H9 (cell line): ENCODE measurements around the gene MGAT4B. TPM values are rescaled to one million over a fixed set of nuclear protein-coding genes. Genes with fewer than 3 reads are reported as not detected.
A peak's percentile ranks its signal among the peaks of the same experiment; 100 is the strongest.

Source experiments
- DNase-seq: peaks from one replicate; pipeline ENCODE4 v3.0.0-alpha.2; 2017
- H2AFZ ChIP-seq: one replicate; pipeline ENCODE4 v1.6.1; 2013; ENCODE audit warnings: mild to moderate bottlenecking, low read length, control low read depth, moderate library complexity
- H2AK5ac ChIP-seq: 2 replicates; pipeline ENCODE4 v1.6.1; 2013; ENCODE audit warnings: low read length, control low read depth, mixed read lengths; ENCODE audit not compliant: insufficient read length
- H2BK120ac ChIP-seq: one replicate; pipeline ENCODE4 v1.6.1; 2013; ENCODE audit warnings: low read depth, mild to moderate bottlenecking, low read length, control low read depth, inconsistent platforms; ENCODE audit not compliant: poor library complexity, severe bottlenecking
- H2BK12ac ChIP-seq: 2 replicates; pipeline ENCODE4 v1.6.1; 2013; ENCODE audit warnings: low read length, control low read depth, mixed read lengths, low read depth; ENCODE audit not compliant: insufficient read length
- H2BK15ac ChIP-seq: 2 replicates; pipeline ENCODE4 v1.6.1; 2013; ENCODE audit warnings: low read depth, low read length, control low read depth
- H2BK20ac ChIP-seq: one replicate; pipeline ENCODE4 v1.6.1; 2013; ENCODE audit warnings: low read depth, mild to moderate bottlenecking, low read length, control low read depth, inconsistent platforms; ENCODE audit not compliant: poor library complexity, severe bottlenecking
- H2BK5ac ChIP-seq: 2 replicates; pipeline ENCODE4 v1.6.1; 2013; ENCODE audit warnings: low read length, control low read depth, mixed read lengths; ENCODE audit not compliant: insufficient read length
- H3K14ac ChIP-seq: 2 replicates; pipeline ENCODE4 v1.6.1; 2013; ENCODE audit warnings: low read length, control low read depth; ENCODE audit not compliant: insufficient read depth
- H3K18ac ChIP-seq: 2 replicates; pipeline ENCODE4 v1.6.1; 2013; ENCODE audit warnings: low read depth, mild to moderate bottlenecking, mixed read lengths, low read length, control low read depth; ENCODE audit not compliant: insufficient read length
- H3K23ac ChIP-seq: 2 replicates; pipeline ENCODE4 v1.6.1; 2013; ENCODE audit warnings: low read length, control low read depth, mixed read lengths, low read depth; ENCODE audit not compliant: insufficient read length
- H3K23me2 ChIP-seq: 2 replicates; pipeline ENCODE4 v1.6.1; 2013; ENCODE audit warnings: low read depth, mild to moderate bottlenecking, mixed read lengths, low read length, control low read depth; ENCODE audit not compliant: insufficient read length, poor library complexity, severe bottlenecking
- H3K27ac ChIP-seq: 2 replicates; pipeline ENCODE4 v1.5.1; 2013; ENCODE audit warnings: low read length, control low read depth, mixed read lengths, low read depth; ENCODE audit not compliant: insufficient read length
- H3K27me3 ChIP-seq: 2 replicates; pipeline ENCODE4 v1.6.1; 2013; ENCODE audit warnings: low read length, control low read depth, inconsistent platforms; ENCODE audit not compliant: insufficient read depth
- H3K4ac ChIP-seq: 2 replicates; pipeline ENCODE4 v1.6.1; 2013; ENCODE audit warnings: low read depth, mild to moderate bottlenecking, control low read depth, inconsistent platforms, low read length, moderate library complexity
- H3K4me1 ChIP-seq: 2 replicates; pipeline ENCODE4 v1.6.1; 2013; ENCODE audit warnings: low read length, control low read depth, inconsistent platforms; ENCODE audit not compliant: insufficient read depth
- H3K4me2 ChIP-seq: 2 replicates; pipeline ENCODE4 v1.6.1; 2013; ENCODE audit warnings: low read length, control low read depth, mixed read lengths; ENCODE audit not compliant: insufficient read length, insufficient read depth
- H3K56ac ChIP-seq: 2 replicates; pipeline ENCODE4 v1.6.1; 2013; ENCODE audit warnings: low read depth, mild to moderate bottlenecking, mixed read lengths, low read length, control low read depth; ENCODE audit not compliant: insufficient read length
- H3K79me1 ChIP-seq: 2 replicates; pipeline ENCODE4 v1.6.1; 2013; ENCODE audit warnings: low read depth, mild to moderate bottlenecking, moderate library complexity, low read length, control low read depth, inconsistent platforms; ENCODE audit not compliant: insufficient read depth, poor library complexity, severe bottlenecking
- H3K79me2 ChIP-seq: 2 replicates; pipeline ENCODE4 v1.6.1; 2013; ENCODE audit warnings: low read length, control low read depth, inconsistent platforms; ENCODE audit not compliant: insufficient read depth
- H3K9ac ChIP-seq: 2 replicates; pipeline ENCODE4 v1.6.1; 2013; ENCODE audit warnings: low read length, control low read depth, mixed read lengths; ENCODE audit not compliant: insufficient read length; ENCODE audit errors: extremely low read depth
- H3K9me3 ChIP-seq: one replicate; pipeline ENCODE4 v1.6.1; 2013; ENCODE audit warnings: low read depth, low read length, inconsistent platforms; ENCODE audit not compliant: control insufficient read depth
- H3T11ph ChIP-seq: one replicate; pipeline ENCODE4 v1.6.1; 2013; ENCODE audit warnings: mild to moderate bottlenecking, low read length, control low read depth, inconsistent platforms
- H4K20me1 ChIP-seq: one replicate; pipeline ENCODE4 v1.6.1; 2013; ENCODE audit not compliant: control insufficient read depth, insufficient read length, insufficient read depth
- H4K5ac ChIP-seq: 2 replicates; pipeline ENCODE4 v1.6.1; 2013; ENCODE audit warnings: low read depth, mild to moderate bottlenecking, mixed read lengths, low read length, control low read depth; ENCODE audit not compliant: insufficient read length
- H4K8ac ChIP-seq: replicated peaks from 2 replicates; pipeline ENCODE4 v1.6.1; 2013; ENCODE audit warnings: low read length, control low read depth, mixed read lengths, low read depth; ENCODE audit not compliant: insufficient read length
- H4K91ac ChIP-seq: 2 replicates; pipeline ENCODE4 v1.6.1; 2013; ENCODE audit warnings: low read depth, mild to moderate bottlenecking, moderate library complexity, mixed read lengths, low read length, control low read depth; ENCODE audit not compliant: insufficient read length
- H3K27ac Mint-ChIP-seq, 3 experiments: 2 replicates in 2 of 3; 3 replicates in 1 of 3; pipeline ENCODE4 v1.8.0; 2020 to 2021; ENCODE audit warnings: mixed read lengths in 3 of 3, mild to moderate bottlenecking in 1 of 3, moderate library complexity in 1 of 3
- H3K27me3 Mint-ChIP-seq: 2 replicates; pipeline ENCODE4 v1.8.0; 2021; ENCODE audit warnings: low read depth, mild to moderate bottlenecking, moderate library complexity, mixed read lengths
- H3K36me3 Mint-ChIP-seq, 3 experiments: 2 replicates in 2 of 3; 3 replicates in 1 of 3; pipeline ENCODE4 v1.8.0; 2020 to 2021; ENCODE audit warnings: low read depth in 3 of 3, mixed read lengths in 3 of 3; ENCODE audit not compliant: insufficient read depth in 1 of 3
- H3K4me1 Mint-ChIP-seq, 2 experiments: 2 replicates each; pipeline ENCODE4 v1.8.0; 2020; ENCODE audit warnings: mixed read lengths in 2 of 2
- H3K4me3 Mint-ChIP-seq, 2 experiments: 2 replicates in 1 of 2; 3 replicates in 1 of 2; pipeline ENCODE4 v1.8.0; 2020 to 2021; ENCODE audit warnings: mild to moderate bottlenecking in 2 of 2, mixed read lengths in 2 of 2, moderate library complexity in 1 of 2
- H3K9me3 Mint-ChIP-seq, 2 experiments: 2 replicates in 1 of 2; 3 replicates in 1 of 2; pipeline ENCODE4 v1.8.0; 2020; ENCODE audit warnings: mild to moderate bottlenecking in 2 of 2, mixed read lengths in 2 of 2, moderate library complexity in 1 of 2
- CTCF ChIP-seq: fragments of 200-600 bp; sonication (generic); conservative IDR thresholded peaks from 3 replicates; pipeline ENCODE4 v1.8.0; 2021; ENCODE audit warnings: antibody characterized with exemption, mild to moderate bottlenecking
- WGBS: extraction: QIAGEN DNeasy Blood & Tissue Kit; methylation state at CpG from one replicate; pipeline ENCODE4 v1.1.7; 2013; ENCODE audit warnings: missing lambda C conversion rate, low lambda C conversion rate, mixed read lengths; ENCODE audit not compliant: insufficient read length; ENCODE audit errors: extremely low coverage; 5-methylcytosine and 5-hydroxymethylcytosine counted together
- total RNA-seq: library from RNA; stranded (reverse); gene quantifications from 2 replicates; pipeline ENCODE4 v1.2.1, GENCODE V29; 2021

MGAT4B gene
- total RNA-seq, 1 experiment from 2014 or later: 147 TPM

- H3K4ac ChIP-seq: no peak overlapping the region
- H2BK120ac ChIP-seq: no peak overlapping the region
- no peak overlapping the region for H4K8ac ChIP-seq
- no peak for DNase-seq
- H3K27ac Mint-ChIP-seq: peak overlapping the region in 1 of 3 experiments; percentile 74; a peak in 3 of 7 replicates
- no peak overlapping the region for H3T11ph ChIP-seq
- no peak overlapping the region for H2AFZ ChIP-seq
- H3K56ac ChIP-seq: no peak overlapping the region
- no peak overlapping the region for H3K27ac ChIP-seq
- whole genome bisulfite sequencing: no CpG with 5 or more reads among the region's 3 CpGs
- no peaks in the 10 kb centered on the region for H3K23me2 ChIP-seq
- no peak overlapping the region for H3K9ac ChIP-seq
- peaks cover 5 to 14% of the 10 kb centered on the region in 2 experiments; a peak in 4 of 5 replicates for H3K9me3 Mint-ChIP-seq
- H2BK5ac ChIP-seq: no peak overlapping the region
- no peak overlapping the region for H3K4me3 Mint-ChIP-seq
- no peaks in the 10 kb centered on the region for H3K9me3 ChIP-seq
- TF ChIP-seq CTCF: no peak
- peaks cover 69 to 96% (median 90%) of the 10 kb centered on the region in 3 experiments for H3K36me3 Mint-ChIP-seq
- no peak overlapping the region for H2BK20ac ChIP-seq
- no peak overlapping the region for H2BK15ac ChIP-seq
- H3K79me1 ChIP-seq: no peaks in the 10 kb centered on the region
- no peaks in the 10 kb centered on the region for H3K79me2 ChIP-seq
- no peaks in the 10 kb centered on the region for H3K27me3 ChIP-seq
- H4K91ac ChIP-seq: no peak overlapping the region
- no peak overlapping the region for H3K14ac ChIP-seq
- H4K5ac ChIP-seq: no peak overlapping the region
- no peaks in the 10 kb centered on the region for H4K20me1 ChIP-seq
- H3K4me2 ChIP-seq: no peak overlapping the region
- H2BK12ac ChIP-seq: no peak overlapping the region
- H3K4me1 ChIP-seq: peaks cover 8% of the 10 kb centered on the region; the same call in 1 of the 2 replicates
- H3K4me1 Mint-ChIP-seq: peaks cover 12 to 13% of the 10 kb centered on the region in 2 experiments
- H3K27me3 Mint-ChIP-seq: no peaks in the 10 kb centered on the region; the same call in 1 of the 2 replicates
- H2AK5ac ChIP-seq: no peak overlapping the region
- no peak overlapping the region for H3K23ac ChIP-seq
- no peak overlapping the region for H3K18ac ChIP-seq
Measured at GRCh38 chr5:179833709-179834070, 27.0 kb upstream of the MGAT4B start.
